GM06990 (cell line): ENCODE data around the gene CEP72.

Experiments used
- DNase-seq: peaks from one replicate; pipeline ENCODE4 v3.0.0-alpha.2; 2011; ENCODE audit not compliant: insufficient read length; ENCODE audit errors: extremely low read depth
- H3K27me3 ChIP-seq: replicated peaks from 2 replicates; pipeline ENCODE4 v1.6.0; 2011; ENCODE audit warnings: low read length; ENCODE audit not compliant: control insufficient read depth, insufficient read depth
- H3K36me3 ChIP-seq: 2 replicates; pipeline ENCODE4 v1.5.1; 2011; ENCODE audit warnings: low read length; ENCODE audit not compliant: control insufficient read depth, insufficient read depth
- H3K4me3 ChIP-seq: replicated peaks from 2 replicates; pipeline ENCODE4 v1.5.1; 2011; ENCODE audit warnings: low read depth, mild to moderate bottlenecking, control low read depth, low read length
- TF ChIP-seq, protein P1 (sequence below): IDR thresholded peaks from 2 replicates; pipeline ENCODE4 v1.5.1; 2011; ENCODE audit warnings: low read length, control low read depth, mild to moderate bottlenecking, inconsistent platforms; ENCODE audit not compliant: insufficient read depth, poor library complexity, severe bottlenecking

The CEP72 gene

GRCh38 chr5:640461-641330 is 28.6 kb downstream of the CEP72 start:
- DNase-seq: no peak
- TF ChIP-seq, protein P1, sequence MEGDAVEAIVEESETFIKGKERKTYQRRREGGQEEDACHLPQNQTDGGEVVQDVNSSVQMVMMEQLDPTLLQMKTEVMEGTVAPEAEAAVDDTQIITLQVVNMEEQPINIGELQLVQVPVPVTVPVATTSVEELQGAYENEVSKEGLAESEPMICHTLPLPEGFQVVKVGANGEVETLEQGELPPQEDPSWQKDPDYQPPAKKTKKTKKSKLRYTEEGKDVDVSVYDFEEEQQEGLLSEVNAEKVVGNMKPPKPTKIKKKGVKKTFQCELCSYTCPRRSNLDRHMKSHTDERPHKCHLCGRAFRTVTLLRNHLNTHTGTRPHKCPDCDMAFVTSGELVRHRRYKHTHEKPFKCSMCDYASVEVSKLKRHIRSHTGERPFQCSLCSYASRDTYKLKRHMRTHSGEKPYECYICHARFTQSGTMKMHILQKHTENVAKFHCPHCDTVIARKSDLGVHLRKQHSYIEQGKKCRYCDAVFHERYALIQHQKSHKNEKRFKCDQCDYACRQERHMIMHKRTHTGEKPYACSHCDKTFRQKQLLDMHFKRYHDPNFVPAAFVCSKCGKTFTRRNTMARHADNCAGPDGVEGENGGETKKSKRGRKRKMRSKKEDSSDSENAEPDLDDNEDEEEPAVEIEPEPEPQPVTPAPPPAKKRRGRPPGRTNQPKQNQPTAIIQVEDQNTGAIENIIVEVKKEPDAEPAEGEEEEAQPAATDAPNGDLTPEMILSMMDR: no peak
- Histone ChIP-seq H3K27me3 (no peaks in the 10 kb centered on the region), H3K36me3 (peaks cover 21% of the 10 kb centered on the region), H3K4me3 (no peak overlapping the region)

DNA sequence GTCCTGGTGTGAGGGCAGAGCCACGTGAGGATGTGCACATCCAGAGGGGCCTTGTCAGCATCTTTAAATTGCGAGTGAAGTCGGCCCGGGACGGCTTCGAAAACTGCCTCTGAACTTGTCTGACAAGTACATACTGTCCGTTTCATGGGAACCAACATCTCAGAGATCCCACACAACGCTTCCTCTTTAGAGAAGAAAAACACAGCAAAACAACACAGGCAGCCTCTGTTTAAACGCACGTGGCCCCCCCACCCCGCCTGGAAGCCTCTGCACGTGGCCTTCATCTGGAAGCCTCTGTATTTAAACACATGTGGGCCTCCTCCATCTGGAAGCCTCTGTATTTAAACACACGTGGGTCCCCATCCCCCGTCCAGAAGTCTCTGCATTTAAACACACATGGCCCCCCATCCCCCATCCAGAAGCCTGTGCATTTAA is 29.2 kb downstream of the CEP72 start:
- Histone ChIP-seq H3K36me3 (peaks cover 22% of the 10 kb centered on the region), H3K27me3 (no peaks in the 10 kb centered on the region)
- TF ChIP-seq, protein P1: no peak

DNA sequence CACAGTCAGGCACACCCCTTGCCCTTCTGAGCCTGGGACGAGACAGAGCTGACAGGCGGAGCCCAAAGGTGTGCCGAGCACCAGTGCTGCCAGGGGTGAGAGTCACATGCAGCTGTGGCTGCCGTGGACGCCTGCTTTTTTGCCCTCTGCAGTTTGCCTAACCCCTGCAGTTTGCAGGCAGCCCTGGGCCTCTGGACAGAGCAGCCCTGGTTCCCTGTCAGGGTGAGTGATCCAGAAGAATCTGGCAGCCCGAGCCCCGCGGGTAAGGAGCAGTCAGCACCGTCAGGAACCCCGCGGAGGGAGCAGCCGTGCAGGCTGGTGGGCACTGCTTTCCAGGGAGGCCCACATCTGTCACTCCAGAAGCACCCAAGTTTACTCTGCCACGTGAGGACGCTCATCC is 30.3 kb downstream of the CEP72 start:
- TF ChIP-seq, protein P1: no peak
- DNase-seq: no peak
- Histone ChIP-seq H3K27me3 (no peaks in the 10 kb centered on the region), H3K4me3 (no peak overlapping the region), H3K36me3 (peaks cover 20% of the 10 kb centered on the region)

More for the DNA sequence above, 29.2 kb downstream of the CEP72 start:
- DNase-seq: no peak
- H3K4me3 ChIP-seq: no peak overlapping the region

GRCh38 chr5:643351-643801 is 31.2 kb downstream of the CEP72 start:
- Histone ChIP-seq H3K36me3 (peaks cover 19% of the 10 kb centered on the region), H3K27me3 (no peaks in the 10 kb centered on the region), H3K4me3 (no peak overlapping the region)
- peak; percentile 59 for DNase-seq
- TF ChIP-seq, protein P1: peak; percentile 26

GRCh38 chr5:643811-644271 is 31.7 kb downstream of the CEP72 start:
- H3K4me3 ChIP-seq: no peak overlapping the region
- TF ChIP-seq, protein P1: no peak
- no peaks in the 10 kb centered on the region for H3K27me3 ChIP-seq
- DNase-seq: peak; percentile 56
- peaks cover 17% of the 10 kb centered on the region for H3K36me3 ChIP-seq
